GM19025 (cell line): Measurements from ENCODE around the gene FBXL22.

Experiments used
- ATAC-seq: cut with Tn5 transposase; IDR thresholded peaks from one replicate; pipeline ENCODE4 v1.9.1; 2021; ENCODE audit warnings: mild to moderate bottlenecking, low read depth, moderate library complexity; ENCODE audit not compliant: unreplicated experiment

Gene FBXL22, protein sequence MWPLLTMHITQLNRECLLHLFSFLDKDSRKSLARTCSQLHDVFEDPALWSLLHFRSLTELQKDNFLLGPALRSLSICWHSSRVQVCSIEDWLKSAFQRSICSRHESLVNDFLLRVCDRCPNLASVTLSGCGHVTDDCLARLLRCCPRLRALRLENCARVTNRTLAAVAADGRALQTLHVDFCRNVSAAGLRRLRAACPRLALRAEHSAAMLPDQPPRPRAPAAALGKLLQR

GRCh38 chr15:63597038-63597790 lies at the start of gene FBXL22:
Gene FBXL22 (plus strand): TSS chr15:63597387. CDS start chr15:63597393, 6 bp downstream.
- no peak for ATAC-seq

- ATAC-seq, result no peak
Observed at GRCh38 chr15:63551400-63551799, 45.8 kb upstream of the FBXL22 start.

GRCh38 chr15:63553388-63553791 lies 43.8 kb upstream of the FBXL22 start:
- ATAC-seq, result no peak

DNA sequence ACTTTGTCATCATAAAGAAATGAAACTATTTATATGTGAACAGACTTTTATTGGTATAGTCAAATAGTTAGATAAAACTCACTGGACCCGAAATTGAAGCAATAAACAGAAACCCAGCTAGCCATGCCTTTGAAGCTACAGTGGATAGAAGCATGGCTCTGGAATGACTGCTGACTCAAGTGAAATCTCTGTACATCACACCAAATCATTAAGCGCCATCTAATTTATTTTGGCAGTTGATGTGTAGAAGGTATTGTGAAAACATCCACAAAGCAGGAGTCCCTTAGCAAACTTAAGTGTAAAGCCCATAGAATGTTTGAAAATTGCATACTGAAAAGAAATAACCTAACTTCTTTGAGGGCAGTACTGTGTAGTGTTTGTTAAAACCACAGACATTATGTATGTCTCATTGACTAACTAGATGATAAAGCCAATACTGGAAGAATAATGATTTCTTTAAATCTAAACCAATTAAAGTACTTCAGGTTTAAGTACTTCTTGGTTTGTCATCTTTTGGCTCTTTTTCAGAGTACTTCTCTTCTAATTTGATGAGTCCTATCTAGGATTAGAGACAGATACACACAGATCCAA lies 42.8 kb upstream of the FBXL22 start:
- no peak for ATAC-seq

- no peak for ATAC-seq
Observed at GRCh38 chr15:63555507-63555906, 41.7 kb upstream of the FBXL22 start.

GRCh38 chr15:63556246-63556645 lies 40.9 kb upstream of the FBXL22 start:
- ATAC-seq, result no peak

- no peak for ATAC-seq
Observed at GRCh38 chr15:63556736-63557135, 40.5 kb upstream of the FBXL22 start.

DNA sequence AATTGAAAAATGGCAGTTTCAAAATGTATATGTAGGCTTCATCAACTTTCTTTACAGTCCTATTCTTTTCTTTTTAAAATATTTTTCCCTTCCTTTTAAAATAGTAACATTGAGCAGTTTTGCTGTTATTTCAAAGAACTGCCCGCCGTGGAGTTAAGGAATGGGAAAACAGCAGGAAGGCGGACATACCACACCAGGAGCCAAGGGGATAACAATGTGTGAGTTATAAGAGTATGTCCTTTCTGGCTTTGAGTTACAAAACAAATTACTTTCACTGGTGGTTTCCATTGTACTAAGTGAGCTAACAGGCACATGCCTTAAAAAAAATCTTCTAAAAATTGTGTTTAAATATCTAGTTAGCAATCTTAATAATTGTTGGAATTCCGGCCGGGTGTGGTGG lies 37.4 kb upstream of the FBXL22 start:
- no peak for ATAC-seq

DNA sequence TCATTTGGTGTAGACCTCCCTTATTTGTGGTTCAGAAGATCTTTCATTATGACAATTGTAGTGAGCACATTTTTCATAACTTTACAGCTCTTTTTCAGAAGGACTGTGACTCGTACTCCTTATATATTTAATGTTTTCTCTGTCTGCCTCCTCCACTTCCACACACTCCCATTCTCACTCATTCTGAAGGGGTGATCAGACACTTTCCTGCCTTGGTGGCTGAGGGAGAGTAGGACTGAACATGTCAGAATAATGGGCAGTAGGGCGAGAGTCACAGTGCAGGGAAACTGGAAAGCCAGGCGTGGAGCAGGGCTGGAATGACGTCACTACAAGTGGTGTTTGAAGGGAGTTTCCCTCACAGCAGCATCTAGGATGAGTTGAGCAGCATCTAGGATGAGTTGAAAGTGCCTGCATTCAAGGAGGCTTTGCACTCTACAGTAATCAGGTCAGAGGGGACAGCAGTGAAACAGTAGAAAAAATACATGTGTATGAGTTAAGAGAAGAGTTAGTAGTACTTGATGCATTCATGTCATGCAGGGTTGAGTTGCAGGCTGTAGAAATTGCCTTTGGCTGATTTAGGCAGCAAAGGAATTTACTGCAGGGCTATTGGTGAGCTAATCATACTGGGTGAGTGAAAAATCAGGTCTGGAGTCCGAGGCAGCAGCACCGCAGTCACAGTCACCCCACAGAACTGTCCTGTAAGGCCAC lies 36.3 kb upstream of the FBXL22 start:
- ATAC-seq, result no peak

DNA sequence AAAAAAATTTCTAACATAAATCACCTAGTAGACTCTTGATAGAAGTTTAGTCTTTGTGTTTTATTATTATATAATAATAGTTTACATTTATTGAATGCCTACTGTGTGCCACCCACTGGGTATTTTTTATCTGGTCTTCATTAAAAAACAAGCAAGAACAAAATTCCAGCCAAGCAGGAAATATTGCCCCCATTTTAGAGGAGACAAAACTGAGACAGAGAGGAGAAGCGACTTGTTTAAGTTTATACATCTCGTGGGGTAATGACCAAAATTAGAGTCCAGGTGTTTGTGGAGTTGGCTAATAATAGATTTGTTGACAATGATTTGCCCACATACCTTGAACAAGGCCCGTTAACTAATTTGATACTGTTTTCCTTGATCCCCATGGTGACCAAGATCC lies 33.1 kb upstream of the FBXL22 start:
- no peak for ATAC-seq

DNA sequence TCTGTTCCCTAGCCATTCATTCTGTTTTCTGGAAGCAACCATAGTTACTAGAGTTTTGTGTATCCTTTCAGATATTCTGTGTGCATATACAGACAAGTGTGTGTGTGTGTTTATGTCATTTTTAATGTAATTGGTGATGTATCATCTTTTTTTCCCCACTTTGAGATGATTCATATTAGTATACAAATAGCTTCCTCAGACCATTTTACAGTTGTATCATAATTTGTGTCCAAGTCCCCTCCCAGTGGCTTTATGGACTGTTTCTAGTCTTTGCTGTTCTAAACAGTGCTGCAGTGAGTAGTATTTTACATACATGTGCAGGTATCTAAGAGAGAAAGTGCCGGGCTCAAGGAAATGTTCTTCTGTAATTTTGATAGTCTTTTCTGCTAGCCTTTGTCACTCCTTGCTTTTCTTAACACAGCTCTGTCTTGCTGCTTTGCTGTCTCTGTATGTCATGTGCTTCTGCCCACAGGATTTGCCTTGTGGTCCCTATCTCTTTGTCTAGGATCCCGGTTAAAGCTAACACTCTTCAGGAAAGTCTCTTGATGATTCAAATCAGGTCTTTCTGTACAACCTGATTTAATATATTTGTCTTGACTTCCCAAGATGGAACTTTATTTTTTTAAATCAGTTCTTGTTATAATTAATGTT lies 31.5 kb upstream of the FBXL22 start:
- ATAC-seq, result no peak

GRCh38 chr15:63572749-63573464 lies 24.3 kb upstream of the FBXL22 start:
- ATAC-seq, result no peak

- ATAC-seq, result no peak
Observed at GRCh38 chr15:63573533-63573932, 23.7 kb upstream of the FBXL22 start.

- no peak for ATAC-seq
Observed at GRCh38 chr15:63575312-63575711, 21.9 kb upstream of the FBXL22 start.

GRCh38 chr15:63576441-63576840 lies 20.7 kb upstream of the FBXL22 start:
- ATAC-seq, result no peak

- no peak for ATAC-seq
Observed at GRCh38 chr15:63582179-63582578, 15.0 kb upstream of the FBXL22 start.

DNA sequence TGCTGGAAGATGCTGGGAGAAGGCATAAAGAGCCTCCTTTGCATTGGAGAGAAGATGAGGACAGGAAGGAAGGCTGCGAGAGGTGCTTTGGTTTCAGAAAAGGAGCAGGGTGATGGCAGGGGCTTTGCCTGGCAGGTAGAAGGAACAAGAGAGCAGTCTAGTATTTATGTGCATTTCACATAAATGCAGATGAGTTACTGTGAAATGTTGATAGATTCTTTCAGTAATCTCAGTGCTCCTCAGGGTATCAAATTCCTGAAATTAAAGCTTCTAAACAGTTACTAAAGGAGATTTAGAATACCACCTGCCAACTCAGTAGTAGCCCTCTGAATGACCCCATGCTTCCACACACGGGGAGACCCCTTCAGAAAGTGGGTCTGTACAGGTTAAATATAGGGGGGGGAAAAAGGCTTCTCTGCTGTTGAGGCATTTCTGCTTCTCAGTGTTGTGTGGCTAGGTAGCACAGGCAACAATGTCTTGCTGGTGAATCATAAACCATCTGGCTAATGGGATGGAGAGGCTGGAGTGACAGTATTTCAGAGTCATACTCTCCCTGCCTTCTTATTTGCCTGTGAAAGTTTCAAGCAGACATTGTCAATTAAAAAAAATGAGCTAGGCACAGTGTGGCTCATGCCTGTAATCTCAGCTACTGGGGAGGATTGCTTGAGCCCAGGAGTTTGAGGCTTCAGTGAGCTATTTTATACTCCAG lies 14.3 kb upstream of the FBXL22 start:
- ATAC-seq, result no peak

DNA sequence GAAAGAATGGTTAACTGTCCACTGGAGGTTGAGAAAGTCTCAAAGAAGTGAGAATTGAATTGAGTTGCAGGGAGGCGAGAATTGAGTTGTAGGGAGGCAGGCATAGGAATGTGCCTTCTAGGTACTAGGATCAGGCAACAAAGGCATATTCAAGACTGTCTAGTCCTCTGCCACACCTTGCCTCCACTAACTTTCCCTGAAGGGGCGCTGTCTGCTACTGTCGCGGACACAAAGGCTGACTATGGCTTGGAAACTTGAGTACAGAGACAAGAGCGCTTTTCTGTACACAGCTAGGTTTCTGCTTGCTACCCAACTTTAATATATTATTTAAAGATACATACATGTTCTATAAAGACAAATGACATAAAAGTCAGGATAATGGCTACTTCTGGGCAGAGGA lies 10.4 kb upstream of the FBXL22 start:
- no peak for ATAC-seq

- no peak for ATAC-seq
Observed at GRCh38 chr15:63587527-63587926, 9.7 kb upstream of the FBXL22 start.
